Measurements from ENCODE around the gene GNB3.
A peak's percentile ranks its signal among the peaks of the same experiment; 100 is the strongest.
"Not testable (repeated sequence)": the region's sequence is repeated elsewhere in the genome, so short reads cannot be mapped to it uniquely, and the experiment has no call there.

The GNB3 gene

DNA sequence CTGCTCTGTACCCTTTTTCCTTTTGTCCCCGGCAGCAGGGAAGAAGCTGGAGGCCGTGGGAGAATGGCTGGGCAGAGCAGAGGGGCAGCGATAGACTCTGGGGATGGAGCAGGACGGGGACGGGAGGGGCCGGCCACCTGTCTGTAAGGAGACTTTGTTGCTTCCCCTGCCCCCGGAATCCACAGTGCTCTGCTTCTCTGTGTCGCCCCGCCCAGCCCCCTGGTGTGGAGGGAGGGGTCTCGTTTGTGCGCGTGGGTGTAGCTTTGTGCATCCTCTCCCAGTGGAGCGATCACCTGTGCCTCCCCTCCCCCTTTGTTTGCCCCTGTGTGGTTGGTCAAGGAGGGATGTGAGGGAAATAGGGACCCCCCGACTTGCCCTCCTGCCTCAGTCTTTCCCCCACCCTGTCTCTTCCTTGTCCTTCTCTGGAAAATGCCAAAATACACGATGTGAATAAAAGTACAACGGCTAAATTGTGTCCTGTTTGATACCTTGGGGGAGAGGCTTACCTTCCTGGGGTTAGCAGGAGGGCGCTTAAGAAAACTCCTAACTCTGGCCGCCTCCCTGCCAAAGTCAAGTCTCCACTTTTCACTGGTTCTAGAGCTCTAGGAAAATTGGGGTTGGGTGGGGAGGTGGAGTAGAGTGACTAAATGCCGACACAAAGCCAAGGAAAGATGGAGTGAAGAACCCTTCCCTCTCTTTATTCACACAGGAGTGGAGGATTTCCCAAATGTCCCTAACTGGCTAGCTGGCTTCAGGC is 25.6 kb downstream of the GNB3 start:
- TF ChIP-seq, protein P1, sequence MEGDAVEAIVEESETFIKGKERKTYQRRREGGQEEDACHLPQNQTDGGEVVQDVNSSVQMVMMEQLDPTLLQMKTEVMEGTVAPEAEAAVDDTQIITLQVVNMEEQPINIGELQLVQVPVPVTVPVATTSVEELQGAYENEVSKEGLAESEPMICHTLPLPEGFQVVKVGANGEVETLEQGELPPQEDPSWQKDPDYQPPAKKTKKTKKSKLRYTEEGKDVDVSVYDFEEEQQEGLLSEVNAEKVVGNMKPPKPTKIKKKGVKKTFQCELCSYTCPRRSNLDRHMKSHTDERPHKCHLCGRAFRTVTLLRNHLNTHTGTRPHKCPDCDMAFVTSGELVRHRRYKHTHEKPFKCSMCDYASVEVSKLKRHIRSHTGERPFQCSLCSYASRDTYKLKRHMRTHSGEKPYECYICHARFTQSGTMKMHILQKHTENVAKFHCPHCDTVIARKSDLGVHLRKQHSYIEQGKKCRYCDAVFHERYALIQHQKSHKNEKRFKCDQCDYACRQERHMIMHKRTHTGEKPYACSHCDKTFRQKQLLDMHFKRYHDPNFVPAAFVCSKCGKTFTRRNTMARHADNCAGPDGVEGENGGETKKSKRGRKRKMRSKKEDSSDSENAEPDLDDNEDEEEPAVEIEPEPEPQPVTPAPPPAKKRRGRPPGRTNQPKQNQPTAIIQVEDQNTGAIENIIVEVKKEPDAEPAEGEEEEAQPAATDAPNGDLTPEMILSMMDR (IDR thresholded peaks at IDR 0.05; ENCODE audit: control insufficient read depth, extremely low read depth, insufficient read depth) = no peak

DNA sequence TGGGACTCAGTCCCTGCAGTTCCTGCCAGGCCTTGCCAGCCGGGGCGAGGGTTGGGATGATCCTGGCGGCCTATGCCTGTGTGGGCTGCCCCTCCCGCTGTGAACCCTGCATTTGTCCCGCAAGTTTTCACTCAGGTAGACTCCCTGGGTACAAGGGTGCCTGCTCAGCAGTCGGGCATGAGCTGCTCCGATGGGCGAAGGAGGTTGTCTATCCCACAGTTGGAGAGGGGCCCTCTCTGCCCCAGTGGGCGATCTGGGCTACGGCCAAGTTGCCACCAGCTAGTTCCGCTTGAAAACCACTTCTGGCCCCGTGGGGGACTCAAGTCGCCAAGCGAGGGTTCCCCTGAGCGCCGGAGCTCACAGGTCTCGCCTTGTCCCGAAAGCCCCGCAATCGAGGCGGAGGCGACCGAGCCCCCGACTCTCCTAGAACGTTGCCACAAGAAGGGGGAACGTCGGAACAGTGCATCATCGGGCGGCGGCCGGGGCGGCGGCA is 26.2 kb downstream of the GNB3 start:
- DNase-seq (ENCODE audit: low read depth) = no peak

More for the DNA sequence above, 25.6 kb downstream of the GNB3 start:
- H3K4me3 ChIP-seq (ENCODE audit: low read depth, low read length) = peak overlapping the region; percentile 99
- no peak for DNase-seq (ENCODE audit: low read depth)

DNA sequence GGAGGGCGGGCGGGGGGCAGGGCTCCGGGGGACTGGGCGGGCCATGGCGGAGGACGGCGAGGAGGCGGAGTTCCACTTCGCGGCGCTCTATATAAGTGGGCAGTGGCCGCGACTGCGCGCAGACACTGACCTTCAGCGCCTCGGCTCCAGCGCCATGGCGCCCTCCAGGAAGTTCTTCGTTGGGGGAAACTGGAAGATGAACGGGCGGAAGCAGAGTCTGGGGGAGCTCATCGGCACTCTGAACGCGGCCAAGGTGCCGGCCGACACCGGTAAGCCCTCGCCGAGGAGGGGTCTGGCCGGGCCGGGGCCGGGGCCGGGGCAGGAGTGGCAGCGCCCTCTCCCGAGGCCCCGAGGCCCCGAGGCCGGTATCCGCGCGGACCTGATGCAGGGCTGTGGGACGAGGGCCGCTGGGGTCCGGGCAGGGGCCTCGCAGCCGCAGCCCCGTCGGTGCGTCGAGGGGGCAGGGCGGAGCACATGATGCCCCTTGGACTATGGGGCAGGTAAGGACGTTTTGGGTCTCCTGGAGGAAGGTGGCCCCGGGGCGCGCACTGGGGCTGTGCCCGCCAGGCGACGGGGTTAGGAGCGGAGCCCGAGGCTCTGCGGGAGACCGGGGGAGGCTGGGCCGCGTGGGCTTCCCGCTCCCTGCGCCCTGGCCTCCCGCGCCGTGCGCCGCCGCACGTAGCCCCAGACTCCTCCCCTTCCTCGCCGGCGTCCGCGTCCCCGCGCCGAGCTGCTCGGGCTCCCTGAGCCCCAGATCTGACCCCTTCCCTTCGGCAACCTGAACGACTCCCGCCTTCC is 26.9 kb downstream of the GNB3 start, which contains the start of gene TPI1:
Gene TPI1, plus strand, starts transcription at position 119 of the 798 bp plus-strand sequence. Its CDS starts 36 bp downstream, at position 155.
- no peak for DNase-seq (ENCODE audit: low read depth)
- peak within 1 kb of the TSS; percentile 99 for H3K4me3 ChIP-seq (ENCODE audit: low read depth, low read length)
- TF ChIP-seq, protein P1 (IDR thresholded peaks at IDR 0.05; ENCODE audit: control insufficient read depth, extremely low read depth, insufficient read depth) = no peak

More for the DNA sequence above, 26.2 kb downstream of the GNB3 start:
- H3K4me3 ChIP-seq (ENCODE audit: low read depth, low read length) = peak overlapping the region; percentile 99
- TF ChIP-seq, protein P1 (IDR thresholded peaks at IDR 0.05; ENCODE audit: control insufficient read depth, extremely low read depth, insufficient read depth) = no peak

DNA sequence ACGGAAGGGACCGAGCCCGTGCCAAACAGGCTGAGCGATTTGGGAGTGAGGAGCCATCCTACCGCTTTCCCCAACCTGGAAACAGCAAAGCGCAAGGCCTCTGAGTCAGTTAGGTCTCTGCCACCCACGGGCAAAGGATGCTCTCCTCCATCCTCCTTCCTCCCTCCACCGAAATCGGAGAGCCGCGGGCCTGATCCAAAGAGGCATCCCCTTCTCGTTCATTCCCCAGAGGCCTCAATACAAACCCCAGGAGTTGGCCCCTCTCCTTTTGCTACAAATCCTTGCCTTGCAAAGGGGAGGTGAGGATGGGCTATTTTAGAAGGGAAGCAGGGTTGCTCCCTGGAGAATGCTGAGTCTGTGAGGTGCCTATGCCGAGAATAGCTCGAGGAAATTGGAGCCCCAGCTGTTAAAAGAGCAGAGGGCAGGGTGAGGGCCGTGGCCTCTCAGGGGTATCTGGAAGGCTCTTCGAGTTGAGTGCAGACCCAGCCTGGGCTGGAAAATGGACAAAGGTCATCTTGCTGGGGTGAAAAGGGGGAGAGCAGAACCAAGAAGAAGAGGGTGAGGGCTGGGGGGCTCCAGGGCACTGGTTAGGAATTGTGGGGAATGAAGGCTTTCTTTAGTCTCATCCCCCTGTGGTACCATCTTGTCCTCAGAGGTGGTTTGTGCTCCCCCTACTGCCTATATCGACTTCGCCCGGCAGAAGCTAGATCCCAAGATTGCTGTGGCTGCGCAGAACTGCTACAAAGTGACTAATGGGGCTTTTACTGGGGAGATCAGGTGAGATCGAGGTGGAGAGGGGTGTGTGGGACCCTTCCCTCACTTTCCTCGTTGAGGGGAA is 27.7 kb downstream of the GNB3 start:
- H3K4me3 ChIP-seq (ENCODE audit: low read depth, low read length) = peak overlapping the region; percentile 99
- TF ChIP-seq, protein P1 (IDR thresholded peaks at IDR 0.05; ENCODE audit: control insufficient read depth, extremely low read depth, insufficient read depth) = 0 out of 2 replicates have a peak, but pooled peaks have one; percentile 28
- no peak for DNase-seq (ENCODE audit: low read depth)

DNA sequence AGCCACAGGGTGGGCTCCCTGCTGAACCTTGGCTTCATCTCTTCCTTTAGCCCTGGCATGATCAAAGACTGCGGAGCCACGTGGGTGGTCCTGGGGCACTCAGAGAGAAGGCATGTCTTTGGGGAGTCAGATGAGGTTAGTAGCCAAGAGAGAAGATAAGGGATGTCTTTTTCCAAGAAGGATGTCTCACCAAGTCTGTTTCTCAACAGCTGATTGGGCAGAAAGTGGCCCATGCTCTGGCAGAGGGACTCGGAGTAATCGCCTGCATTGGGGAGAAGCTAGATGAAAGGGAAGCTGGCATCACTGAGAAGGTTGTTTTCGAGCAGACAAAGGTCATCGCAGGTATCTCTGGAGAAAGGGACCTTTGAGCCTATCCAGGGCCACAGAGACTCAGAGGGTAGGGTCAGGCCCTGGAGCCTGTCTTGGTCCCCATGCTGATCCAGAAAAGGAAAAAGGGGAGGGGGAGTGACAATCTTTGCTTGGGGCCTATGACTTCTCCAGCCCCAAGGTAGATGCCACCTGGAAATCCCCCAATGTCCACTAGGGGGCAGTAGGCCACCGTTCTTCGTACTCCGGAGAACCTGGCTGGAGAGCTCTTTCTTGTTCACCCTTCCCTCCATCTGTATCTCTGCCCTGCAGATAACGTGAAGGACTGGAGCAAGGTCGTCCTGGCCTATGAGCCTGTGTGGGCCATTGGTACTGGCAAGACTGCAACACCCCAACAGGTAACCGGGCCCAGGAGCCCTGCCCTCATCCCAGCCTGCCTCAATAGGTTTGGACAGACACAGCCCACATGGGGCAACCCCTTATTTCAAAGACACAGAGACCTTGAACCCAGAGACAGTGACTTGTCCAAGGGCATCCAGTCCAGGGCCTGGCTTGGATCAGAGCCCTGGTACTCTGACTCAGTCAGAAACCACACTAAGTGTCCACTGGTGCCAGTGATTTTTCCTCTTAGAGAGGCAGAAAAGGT is 28.6 kb downstream of the GNB3 start:
- TF ChIP-seq, protein P1 (IDR thresholded peaks at IDR 0.05; ENCODE audit: control insufficient read depth, extremely low read depth, insufficient read depth) = peak; percentile 80
- H3K4me3 ChIP-seq (ENCODE audit: low read depth, low read length) = peak overlapping the region; percentile 99
- DNase-seq (ENCODE audit: low read depth) = no peak

DNA sequence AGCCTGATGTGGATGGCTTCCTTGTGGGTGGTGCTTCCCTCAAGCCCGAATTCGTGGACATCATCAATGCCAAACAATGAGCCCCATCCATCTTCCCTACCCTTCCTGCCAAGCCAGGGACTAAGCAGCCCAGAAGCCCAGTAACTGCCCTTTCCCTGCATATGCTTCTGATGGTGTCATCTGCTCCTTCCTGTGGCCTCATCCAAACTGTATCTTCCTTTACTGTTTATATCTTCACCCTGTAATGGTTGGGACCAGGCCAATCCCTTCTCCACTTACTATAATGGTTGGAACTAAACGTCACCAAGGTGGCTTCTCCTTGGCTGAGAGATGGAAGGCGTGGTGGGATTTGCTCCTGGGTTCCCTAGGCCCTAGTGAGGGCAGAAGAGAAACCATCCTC is 29.6 kb downstream of the GNB3 start:
- not testable (repeated sequence) for DNase-seq (ENCODE audit: low read depth); H3K4me3 ChIP-seq (ENCODE audit: low read depth, low read length)
